ENCODE measurements around the gene CCNG2. TPM values are rescaled to one million over a fixed set of nuclear protein-coding genes. Genes with fewer than 3 reads are reported as not detected.

Gene CCNG2
- total and polyA plus RNA-seq, 4 experiments from 2014 or later = 17.0 to 22.9 (median 20.2) TPM

DNA sequence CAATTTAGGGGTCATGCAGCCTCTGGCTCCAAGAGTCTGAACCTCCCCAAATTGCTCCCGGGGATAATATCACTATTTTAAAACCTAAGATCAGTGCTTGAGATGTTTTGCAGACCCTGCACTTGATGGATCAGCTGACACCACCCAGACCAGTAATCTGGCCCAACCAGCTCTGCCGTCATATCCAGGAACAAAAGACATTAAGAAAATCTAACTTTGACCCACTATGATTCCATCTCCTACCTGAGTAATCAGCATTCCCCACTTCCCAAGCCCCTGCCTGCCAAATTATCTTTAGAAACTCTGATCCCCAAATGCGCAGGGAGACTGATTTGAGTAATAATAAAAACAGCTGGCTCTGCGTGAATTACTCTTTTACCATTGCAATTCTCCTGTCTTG, 34.4 kb upstream of the CCNG2 start:
- no peak overlapping the region for H3K27ac Mint-ChIP-seq
- H3K4me3 ChIP-seq (ENCODE audit: low read length in 2 of 2) = no peak overlapping the region
- ChIA-PET POLR2A (ENCODE audit: partially characterized antibody) (no interaction called here), CTCF (ENCODE audit: partially characterized antibody) (interaction anchor here (1.9 kb wide), 1 partner anchor 27 kb away, joined by 7 read pairs; no protein-coding TSS in a partner anchor)
- no peaks in the 10 kb centered on the region for H3K36me3 Mint-ChIP-seq
- no peaks in the 10 kb centered on the region for H3K27me3 ChIP-seq (ENCODE audit: insufficient read depth, low read length)
- intact Hi-C loops (cut with micrococcal nuclease) = no loop called here
- H3K9me3 ChIP-seq (ENCODE audit: control insufficient read depth in 1 of 2, low read length in 2 of 2) = no peaks in the 10 kb centered on the region
- peaks cover 0 to 5% of the 10 kb centered on the region in 2 donors for H3K27me3 Mint-ChIP-seq
- H3K36me3 ChIP-seq (ENCODE audit: insufficient read depth, low read length) = no peaks in the 10 kb centered on the region
- no peak overlapping the region for H3K27ac ChIP-seq (ENCODE audit: low read depth, low read length)
- H3K4me1 ChIP-seq (ENCODE audit: insufficient read depth, low read length) = peaks cover 3% of the 10 kb centered on the region
- H3K9me3 Mint-ChIP-seq = no peaks in the 10 kb centered on the region
- no peak for DNase-seq
- H3K4me3 Mint-ChIP-seq = no peak overlapping the region
- H3K4me1 Mint-ChIP-seq = peaks cover 2 to 10% (median 5%) of the 10 kb centered on the region in 4 donors

DNA sequence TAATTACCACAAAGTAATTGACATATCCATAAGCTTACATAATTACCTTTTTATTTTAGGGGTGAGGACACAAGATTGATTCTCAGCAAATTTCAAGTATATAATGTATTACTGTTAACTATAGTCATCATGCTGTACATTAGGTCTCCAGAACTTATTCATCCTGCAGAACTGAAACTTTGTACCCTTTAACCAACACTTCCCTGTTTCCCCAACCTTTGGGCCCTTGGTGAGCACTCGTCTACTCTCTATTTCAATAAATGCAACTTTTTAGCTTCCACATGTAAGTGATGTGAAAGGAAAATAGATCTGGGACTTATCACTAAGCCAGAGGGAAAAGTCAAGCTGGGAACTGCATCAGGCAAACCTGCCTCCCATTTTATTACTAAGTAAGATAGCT, 33.6 kb upstream of the CCNG2 start:
- H3K27ac Mint-ChIP-seq = no peak overlapping the region
- DNase-seq = no peak
- intact Hi-C loops (cut with micrococcal nuclease) = no loop called here
- H3K27me3 ChIP-seq (ENCODE audit: insufficient read depth, low read length) = no peaks in the 10 kb centered on the region
- H3K36me3 ChIP-seq (ENCODE audit: insufficient read depth, low read length) = no peaks in the 10 kb centered on the region
- no peak overlapping the region for H3K27ac ChIP-seq (ENCODE audit: low read depth, low read length)
- CTCF ChIA-PET (ENCODE audit: partially characterized antibody) = interaction anchor here (0.8 to 1.9 kb wide), 2 partner anchors 28 to 80 kb away, joined by 3 to 7 read pairs; no protein-coding TSS in a partner anchor
- H3K4me1 Mint-ChIP-seq = peaks cover 2 to 17% (median 7%) of the 10 kb centered on the region in 4 donors
- POLR2A ChIA-PET (ENCODE audit: partially characterized antibody) = no interaction called here
- no peaks in the 10 kb centered on the region for H3K9me3 Mint-ChIP-seq
- no peak overlapping the region for H3K4me3 ChIP-seq (ENCODE audit: low read length in 2 of 2)
- no peaks in the 10 kb centered on the region for H3K9me3 ChIP-seq (ENCODE audit: control insufficient read depth in 1 of 2, low read length in 2 of 2)
- H3K4me3 Mint-ChIP-seq = no peak overlapping the region
- peaks cover 0 to 5% of the 10 kb centered on the region in 2 donors for H3K27me3 Mint-ChIP-seq
- H3K4me1 ChIP-seq (ENCODE audit: insufficient read depth, low read length) = peaks cover 11% of the 10 kb centered on the region
- no peaks in the 10 kb centered on the region for H3K36me3 Mint-ChIP-seq

GRCh38 chr4:77124576-77124975, 32.4 kb upstream of the CCNG2 start:
- H3K36me3 ChIP-seq (ENCODE audit: insufficient read depth, low read length) = no peaks in the 10 kb centered on the region
- no peaks in the 10 kb centered on the region for H3K27me3 ChIP-seq (ENCODE audit: insufficient read depth, low read length)
- no peak overlapping the region for H3K27ac ChIP-seq (ENCODE audit: low read depth, low read length)
- DNase-seq = no peak
- ChIA-PET CTCF (ENCODE audit: partially characterized antibody) (interaction anchor here (1.9 kb wide), 1 partner anchor 29 kb away, joined by 7 read pairs; no protein-coding TSS in a partner anchor), POLR2A (ENCODE audit: partially characterized antibody) (no interaction called here)
- H3K4me1 ChIP-seq (ENCODE audit: insufficient read depth, low read length) = peaks cover 11% of the 10 kb centered on the region
- no peak overlapping the region for H3K4me3 ChIP-seq (ENCODE audit: low read length in 2 of 2)
- Mint-ChIP-seq H3K27ac (no peak overlapping the region), H3K36me3 (no peaks in the 10 kb centered on the region), H3K9me3 (peaks cover 0 to 2% (median 0%) of the 10 kb centered on the region in 8 donors), H3K4me1 (peaks cover 2 to 17% (median 7%) of the 10 kb centered on the region in 4 donors), H3K4me3 (no peak overlapping the region), H3K27me3 (peaks cover 0 to 6% of the 10 kb centered on the region in 2 donors)
- intact Hi-C loops (cut with micrococcal nuclease) = no loop called here
- no peaks in the 10 kb centered on the region for H3K9me3 ChIP-seq (ENCODE audit: control insufficient read depth in 1 of 2, low read length in 2 of 2)

GRCh38 chr4:77125961-77126360, 31.0 kb upstream of the CCNG2 start:
- H3K4me1 Mint-ChIP-seq = peaks cover 2 to 17% (median 7%) of the 10 kb centered on the region in 4 donors

DNA sequence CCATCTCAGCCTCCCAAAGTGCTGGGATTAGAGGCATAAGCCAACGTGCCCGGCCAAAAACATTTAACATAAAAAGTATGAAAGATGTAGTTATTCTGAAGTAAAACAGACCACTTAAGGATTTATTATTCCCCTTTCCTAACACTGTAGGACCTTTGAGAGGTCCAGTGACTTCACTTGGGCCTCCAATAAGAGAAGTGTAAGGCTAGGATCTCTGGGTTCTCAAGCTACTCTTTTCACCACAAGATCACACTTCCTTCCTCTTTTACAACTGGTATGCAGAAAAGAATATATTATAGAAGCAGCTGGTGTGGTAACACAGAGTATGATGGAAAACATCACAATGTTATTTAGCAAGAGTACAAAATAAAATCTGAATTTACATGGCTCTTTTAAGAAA, 30.2 kb upstream of the CCNG2 start:
- POLR2A ChIA-PET (ENCODE audit: partially characterized antibody) = interaction anchor here (1.1 to 1.8 kb wide), 2 partner anchors 11 to 31 kb away, joined by 3 to 4 read pairs; no protein-coding TSS in a partner anchor
- Mint-ChIP-seq H3K27me3 (peaks cover 3 to 5% of the 10 kb centered on the region in 2 donors), H3K36me3 (no peaks in the 10 kb centered on the region), H3K27ac (peak overlapping the region in 1 of 7 donors; percentile 50), H3K4me1 (peaks cover 2 to 17% (median 7%) of the 10 kb centered on the region in 4 donors), H3K9me3 (peaks cover 0 to 8% (median 0%) of the 10 kb centered on the region in 8 donors), H3K4me3 (no peak overlapping the region)
- no peak overlapping the region for H3K27ac ChIP-seq (ENCODE audit: low read depth, low read length)
- CTCF ChIA-PET (ENCODE audit: partially characterized antibody) = interaction anchor here (1.1 to 3.0 kb wide), 3 partner anchors 32 to 81 kb away, joined by 3 to 14 read pairs (median 3); no protein-coding TSS in a partner anchor
- no peaks in the 10 kb centered on the region for H3K9me3 ChIP-seq (ENCODE audit: control insufficient read depth in 1 of 2, low read length in 2 of 2)
- no peaks in the 10 kb centered on the region for H3K36me3 ChIP-seq (ENCODE audit: insufficient read depth, low read length)
- no peak overlapping the region for H3K4me3 ChIP-seq (ENCODE audit: low read length in 2 of 2)
- intact Hi-C loops (cut with micrococcal nuclease) = no loop called here
- no peak for DNase-seq
- no peaks in the 10 kb centered on the region for H3K27me3 ChIP-seq (ENCODE audit: insufficient read depth, low read length)
- peaks cover 11% of the 10 kb centered on the region for H3K4me1 ChIP-seq (ENCODE audit: insufficient read depth, low read length)

More at GRCh38 chr4:77125961-77126360, 31.0 kb upstream of the CCNG2 start:
- no peak overlapping the region for H3K4me3 Mint-ChIP-seq
- intact Hi-C loops (cut with micrococcal nuclease) = no loop called here
- ChIA-PET CTCF (ENCODE audit: partially characterized antibody) (no interaction called here), POLR2A (ENCODE audit: partially characterized antibody) (interaction anchor here (1.8 kb wide), 1 partner anchor 30 kb away, joined by 4 read pairs; no protein-coding TSS in a partner anchor)
- Histone ChIP-seq H3K4me3 (ENCODE audit: low read length in 2 of 2) (no peak overlapping the region), H3K27ac (ENCODE audit: low read depth, low read length) (no peak overlapping the region), H3K27me3 (ENCODE audit: insufficient read depth, low read length) (no peaks in the 10 kb centered on the region), H3K4me1 (ENCODE audit: insufficient read depth, low read length) (peaks cover 11% of the 10 kb centered on the region), H3K36me3 (ENCODE audit: insufficient read depth, low read length) (no peaks in the 10 kb centered on the region), H3K9me3 (ENCODE audit: control insufficient read depth in 1 of 2, low read length in 2 of 2) (no peaks in the 10 kb centered on the region)
- DNase-seq = no peak
- H3K27ac Mint-ChIP-seq = no peak overlapping the region
- H3K9me3 Mint-ChIP-seq = peaks cover 0 to 8% (median 0%) of the 10 kb centered on the region in 8 donors
- H3K27me3 Mint-ChIP-seq = peaks cover 3 to 8% of the 10 kb centered on the region in 2 donors
- no peaks in the 10 kb centered on the region for H3K36me3 Mint-ChIP-seq

DNA sequence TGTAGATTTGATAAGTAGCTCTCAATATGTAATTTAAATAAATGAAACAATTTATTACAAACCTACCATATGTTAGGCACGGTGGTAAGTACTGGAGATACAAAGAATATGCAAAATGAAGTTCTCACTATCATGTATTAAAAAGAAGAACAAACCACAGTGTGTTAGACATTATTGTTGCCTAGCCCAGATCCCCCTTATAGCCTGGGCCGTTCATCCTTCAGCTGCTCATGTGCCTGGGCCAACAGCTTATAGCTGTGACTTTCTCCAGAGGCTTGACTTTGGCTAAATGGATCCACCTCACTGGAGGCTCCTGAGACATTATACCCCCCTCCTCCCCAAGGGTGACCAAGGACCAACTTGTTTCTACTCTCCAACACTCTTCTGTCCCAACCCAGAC, 29.8 kb upstream of the CCNG2 start:
- Mint-ChIP-seq H3K9me3 (peaks cover 0 to 8% (median 0%) of the 10 kb centered on the region in 8 donors), H3K4me1 (peaks cover 2 to 17% (median 7%) of the 10 kb centered on the region in 4 donors), H3K36me3 (no peaks in the 10 kb centered on the region), H3K27ac (peak overlapping the region in 4 of 7 donors; percentile 0 to 69 (median 2)), H3K4me3 (no peak overlapping the region), H3K27me3 (peaks cover 3 to 5% of the 10 kb centered on the region in 2 donors)
- Histone ChIP-seq H3K9me3 (ENCODE audit: control insufficient read depth in 1 of 2, low read length in 2 of 2) (no peaks in the 10 kb centered on the region), H3K36me3 (ENCODE audit: insufficient read depth, low read length) (no peaks in the 10 kb centered on the region), H3K4me1 (ENCODE audit: insufficient read depth, low read length) (peaks cover 11% of the 10 kb centered on the region), H3K4me3 (ENCODE audit: low read length in 2 of 2) (no peak overlapping the region), H3K27ac (ENCODE audit: low read depth, low read length) (no peak overlapping the region), H3K27me3 (ENCODE audit: insufficient read depth, low read length) (no peaks in the 10 kb centered on the region)
- ChIA-PET POLR2A (ENCODE audit: partially characterized antibody) (interaction anchor here (1.1 to 1.8 kb wide), 2 partner anchors 11 to 32 kb away, joined by 3 to 4 read pairs; no protein-coding TSS in a partner anchor), CTCF (ENCODE audit: partially characterized antibody) (interaction anchor here (1.1 to 3.0 kb wide), 3 partner anchors 32 to 82 kb away, joined by 3 to 14 read pairs (median 3); no protein-coding TSS in a partner anchor)
- DNase-seq = no peak
- intact Hi-C loops (cut with micrococcal nuclease) = no loop called here

GRCh38 chr4:77127837-77128621, 29.0 kb upstream of the CCNG2 start:
- Histone ChIP-seq H3K27ac (ENCODE audit: low read depth, low read length) (no peak overlapping the region), H3K9me3 (ENCODE audit: control insufficient read depth in 1 of 2, low read length in 2 of 2) (no peaks in the 10 kb centered on the region), H3K36me3 (ENCODE audit: insufficient read depth, low read length) (no peaks in the 10 kb centered on the region), H3K27me3 (ENCODE audit: insufficient read depth, low read length) (no peaks in the 10 kb centered on the region), H3K4me3 (ENCODE audit: low read length in 2 of 2) (no peak overlapping the region), H3K4me1 (ENCODE audit: insufficient read depth, low read length) (peaks cover 11% of the 10 kb centered on the region)
- ChIA-PET POLR2A (ENCODE audit: partially characterized antibody) (no interaction called here), CTCF (ENCODE audit: partially characterized antibody) (interaction anchor here (0.9 to 3.0 kb wide), 4 partner anchors 10 to 83 kb away, joined by 3 to 14 read pairs (median 3); no protein-coding TSS in a partner anchor)
- Mint-ChIP-seq H3K36me3 (no peaks in the 10 kb centered on the region), H3K27ac (peak overlapping the region in 3 of 7 donors; percentile 2 to 71 (median 2)), H3K4me1 (peaks cover 2 to 17% (median 7%) of the 10 kb centered on the region in 4 donors), H3K9me3 (peaks cover 0 to 8% (median 0%) of the 10 kb centered on the region in 8 donors), H3K4me3 (no peak overlapping the region), H3K27me3 (peaks cover 3 to 8% of the 10 kb centered on the region in 2 donors)
- DNase-seq = no peak
- intact Hi-C loops (cut with micrococcal nuclease) = no loop called here
